DMS153 treated with DMSO at 0.1 percent for 48 hours (cell line): ENCODE data around the gene RNU11.
"Not testable (repeated sequence)": the region's sequence is repeated elsewhere in the genome, so short reads cannot be mapped to it uniquely, and the experiment has no call there.

Experiments
- DNase-seq: peaks from one replicate; lab custom pipeline; 2025; ENCODE audit not compliant: unreplicated experiment; lab: John Stamatoyannopoulos, UW

RNU11 gene

DNA sequence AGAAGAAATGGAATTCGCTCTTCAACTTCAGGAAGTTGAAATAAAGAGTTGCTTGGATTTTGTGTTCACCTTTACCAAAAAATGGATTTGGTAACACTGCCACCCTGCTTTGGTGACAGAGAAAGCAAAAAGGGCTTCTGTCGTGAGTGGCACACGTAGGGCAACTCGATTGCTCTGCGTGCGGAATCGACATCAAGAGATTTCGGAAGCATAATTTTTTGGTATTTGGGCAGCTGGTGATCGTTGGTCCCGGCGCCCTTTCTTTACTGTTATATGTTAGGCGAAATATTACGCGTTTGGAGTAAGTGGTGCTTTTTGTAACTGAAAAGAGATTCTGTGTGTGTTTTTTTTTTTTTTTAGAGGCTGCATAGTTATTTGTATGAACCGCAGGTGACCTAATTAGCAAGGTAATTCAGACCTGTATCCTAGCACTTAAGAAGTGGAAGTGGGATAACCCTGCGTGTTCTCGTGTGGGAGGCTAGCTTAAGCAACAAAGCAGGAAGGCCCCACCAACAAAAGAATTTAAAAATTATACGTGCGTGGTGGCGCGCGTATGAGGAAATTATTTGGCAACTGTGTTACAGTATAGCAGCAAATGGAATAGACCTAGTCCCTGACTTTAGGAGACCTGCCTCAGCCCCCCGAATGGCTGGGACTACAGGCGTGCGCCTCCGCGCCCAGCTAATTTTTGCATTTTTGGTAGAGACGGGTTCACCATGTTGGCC is at the start of gene RNU11:
RNU11 (plus strand) TSS at position 127 of the 725 bp plus-strand sequence.
- peak; percentile 100 for DNase-seq

DNA sequence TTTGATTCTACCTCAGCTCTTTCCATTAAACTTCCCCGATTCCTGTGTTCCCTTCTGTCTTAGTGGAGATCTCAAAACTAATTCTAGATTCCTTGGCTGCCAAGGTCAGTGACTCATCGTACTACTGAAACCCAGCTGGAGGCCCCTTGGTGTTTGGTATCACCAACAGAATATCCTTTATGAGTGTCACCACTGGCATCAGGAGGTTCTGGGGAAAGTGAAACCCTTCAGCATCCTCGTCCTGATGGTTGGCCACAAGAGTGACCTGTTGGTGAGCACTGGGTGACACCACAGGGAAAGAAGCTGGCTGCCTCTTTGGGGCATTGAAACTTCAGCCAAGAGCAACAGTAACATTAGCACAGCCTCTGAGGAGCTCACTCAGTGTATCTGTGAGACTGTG is 46.7 kb upstream of the RNU11 start:
- no peak for DNase-seq

DNA sequence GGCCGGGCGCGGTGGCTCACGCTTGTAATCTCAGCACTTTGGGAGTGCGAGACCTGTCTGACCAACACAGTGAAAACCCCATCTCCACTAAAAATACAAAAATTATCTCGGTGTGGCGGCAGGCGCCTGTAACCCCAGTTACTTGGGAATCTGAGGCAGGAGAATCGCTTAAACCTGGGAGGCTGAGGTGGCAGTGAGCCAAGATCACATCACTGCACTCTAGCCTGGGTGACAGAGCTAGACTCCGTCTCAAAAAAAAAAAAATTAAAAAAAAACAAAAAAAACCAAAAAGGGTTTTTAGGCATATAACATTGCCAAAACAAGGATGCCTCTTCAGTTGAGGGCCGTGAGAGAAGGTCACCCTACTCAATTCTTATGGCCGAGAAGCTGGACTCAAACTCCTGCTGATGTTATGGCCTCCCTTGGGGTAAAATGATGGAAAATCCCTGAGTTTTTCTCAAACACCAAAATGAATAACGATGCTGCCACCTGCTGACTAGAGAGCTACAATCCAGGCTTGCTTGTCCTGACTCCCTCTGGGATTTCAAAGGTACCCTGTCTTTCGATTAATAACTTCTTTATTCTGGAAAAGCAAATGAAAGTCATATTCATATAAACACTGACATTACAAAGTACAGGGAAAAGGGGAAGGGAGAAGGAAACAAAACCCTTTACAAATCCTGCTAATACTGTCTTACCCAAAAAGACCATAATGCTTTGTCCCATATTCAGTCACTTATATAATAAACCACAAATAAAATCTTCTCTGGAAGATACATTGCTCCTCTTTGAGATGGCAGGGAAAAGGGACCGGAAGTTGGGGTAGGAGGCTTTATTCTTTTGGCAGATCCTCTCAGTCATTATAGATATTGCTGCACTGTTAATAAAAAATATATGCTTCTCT is 45.6 kb upstream of the RNU11 start:
- DNase-seq: peak; percentile 40

DNA sequence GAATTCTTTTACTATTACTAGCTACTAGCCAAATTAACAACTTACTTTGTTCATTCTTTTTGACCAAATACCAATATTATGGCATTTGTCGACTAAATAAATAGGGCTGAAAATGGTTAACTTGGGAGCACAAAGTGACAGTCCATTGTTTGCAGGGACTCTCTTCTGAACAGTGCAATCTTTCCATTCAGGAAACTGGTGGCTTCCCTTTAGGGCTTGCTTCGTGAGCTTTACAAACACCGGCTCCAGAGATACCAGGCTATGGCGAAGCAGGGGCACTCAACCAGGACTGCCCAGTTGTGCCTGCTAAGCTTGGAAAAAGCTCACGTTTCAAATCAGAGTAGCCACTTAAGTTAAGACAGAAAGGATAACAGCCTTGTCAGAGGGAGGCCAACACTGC is 44.0 kb upstream of the RNU11 start:
- DNase-seq: no peak

DNA sequence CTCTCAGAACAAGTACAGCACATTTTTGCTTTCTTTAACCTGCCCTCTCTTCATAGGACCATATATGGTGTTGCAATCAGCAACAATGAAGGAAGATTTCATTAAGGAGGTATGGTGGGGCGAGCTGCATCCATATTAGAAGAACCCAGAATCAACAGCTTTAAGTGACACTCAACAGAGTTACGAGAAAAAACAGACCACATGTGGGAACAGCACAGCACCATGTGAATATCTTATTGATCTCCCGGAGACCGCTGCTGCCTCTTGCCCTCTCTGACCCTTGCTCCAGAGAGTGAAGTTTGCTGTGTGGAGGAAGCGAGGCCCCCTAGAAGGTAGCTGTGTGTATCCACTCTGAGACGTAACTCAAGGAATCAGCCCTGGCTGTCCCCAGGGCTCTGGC is 43.4 kb upstream of the RNU11 start:
- no peak for DNase-seq

DNA sequence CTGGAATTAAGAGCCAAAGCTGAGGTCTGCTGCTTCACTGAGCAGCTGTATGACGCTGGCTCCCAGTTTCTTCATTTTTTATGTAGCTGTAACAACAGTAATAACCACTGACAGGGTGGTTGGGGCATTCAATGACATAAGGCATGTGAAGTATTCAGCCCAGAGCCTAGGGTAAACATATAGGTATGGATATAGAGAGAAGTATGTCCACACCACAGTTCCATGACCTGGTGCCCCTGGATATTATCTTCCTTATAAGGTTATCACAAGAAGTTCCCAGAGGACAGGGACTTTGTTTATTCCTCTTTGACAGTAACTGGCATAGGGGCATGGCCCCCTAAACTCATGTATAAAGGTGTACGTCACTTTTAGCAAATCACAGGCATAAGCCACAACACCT is 41.6 kb upstream of the RNU11 start:
- DNase-seq: no peak

DNA sequence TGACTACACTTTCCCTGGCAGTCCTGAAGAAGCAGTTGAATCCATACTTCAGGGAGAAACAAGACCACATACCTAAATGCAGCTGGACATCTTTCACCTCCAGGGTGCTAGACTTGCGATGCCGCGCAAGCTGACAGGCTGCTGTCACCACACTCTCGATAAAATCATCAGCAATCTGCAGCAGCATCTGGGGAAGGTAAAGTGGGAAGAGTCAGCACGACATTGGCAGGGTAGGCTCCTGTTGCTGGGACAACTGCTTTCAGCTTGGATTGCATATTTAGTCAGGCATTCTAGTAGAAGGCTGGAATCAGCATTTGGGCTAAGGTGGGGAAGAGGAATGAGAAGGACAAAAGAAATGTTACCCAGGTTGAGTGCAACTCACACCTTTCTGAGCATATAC is 35.2 kb upstream of the RNU11 start:
- DNase-seq: no peak

DNA sequence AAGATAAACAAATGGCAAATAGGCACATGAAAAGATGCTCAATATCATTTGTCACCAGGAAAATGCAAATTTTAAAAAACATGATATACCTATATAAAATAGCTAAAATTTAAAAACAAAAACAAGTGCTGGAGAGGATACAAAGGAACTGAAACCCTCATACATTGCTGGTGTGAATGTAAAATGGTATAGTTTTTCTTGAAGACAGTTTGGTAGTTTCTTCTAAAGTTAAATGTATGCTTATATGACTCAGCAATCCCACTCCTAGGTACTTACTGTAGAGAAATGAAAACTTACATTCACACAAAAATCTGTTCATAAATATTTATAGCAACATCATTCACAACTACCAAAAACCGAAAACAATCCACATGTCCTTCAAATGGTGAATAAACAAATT is 16.7 kb upstream of the RNU11 start:
- no peak for DNase-seq

DNA sequence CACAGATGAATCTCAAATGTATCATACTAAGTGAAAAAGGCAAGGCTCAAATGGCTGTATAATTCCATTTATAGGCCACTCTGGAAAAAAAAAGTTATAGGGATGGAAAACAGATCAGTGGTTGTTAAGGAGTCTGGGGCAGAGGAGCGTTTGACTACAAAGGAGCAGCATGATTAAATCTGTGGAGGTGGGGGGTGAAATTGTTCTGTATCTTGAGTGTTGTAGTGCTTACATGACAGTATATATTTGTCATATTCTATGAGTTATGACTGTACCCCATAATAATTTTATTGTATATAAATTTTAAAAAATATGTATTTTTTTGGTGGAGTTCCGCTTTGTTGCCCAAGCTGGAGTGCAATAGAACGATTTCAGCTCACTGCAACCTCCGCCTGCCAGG is 15.8 kb upstream of the RNU11 start:
- DNase-seq: no peak

DNA sequence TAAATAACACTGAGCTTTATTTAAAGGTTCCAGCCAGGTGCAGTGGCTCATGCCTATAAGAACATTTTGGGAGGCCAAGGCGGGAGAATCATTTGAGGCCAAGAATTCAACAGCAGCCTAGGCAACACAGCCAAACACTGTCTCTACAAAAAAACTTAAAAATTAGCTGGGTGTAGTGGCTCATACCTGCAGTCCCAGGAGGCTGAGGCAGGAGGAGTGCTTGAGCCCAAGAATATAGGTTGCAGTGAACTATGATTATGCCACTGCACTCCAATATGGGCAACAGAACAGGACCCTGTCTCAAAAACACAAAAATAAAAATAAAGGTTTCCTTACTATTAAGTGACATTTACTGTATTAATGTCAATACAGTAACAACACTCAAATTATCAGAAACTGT is 7.6 kb upstream of the RNU11 start:
- DNase-seq: no peak

DNA sequence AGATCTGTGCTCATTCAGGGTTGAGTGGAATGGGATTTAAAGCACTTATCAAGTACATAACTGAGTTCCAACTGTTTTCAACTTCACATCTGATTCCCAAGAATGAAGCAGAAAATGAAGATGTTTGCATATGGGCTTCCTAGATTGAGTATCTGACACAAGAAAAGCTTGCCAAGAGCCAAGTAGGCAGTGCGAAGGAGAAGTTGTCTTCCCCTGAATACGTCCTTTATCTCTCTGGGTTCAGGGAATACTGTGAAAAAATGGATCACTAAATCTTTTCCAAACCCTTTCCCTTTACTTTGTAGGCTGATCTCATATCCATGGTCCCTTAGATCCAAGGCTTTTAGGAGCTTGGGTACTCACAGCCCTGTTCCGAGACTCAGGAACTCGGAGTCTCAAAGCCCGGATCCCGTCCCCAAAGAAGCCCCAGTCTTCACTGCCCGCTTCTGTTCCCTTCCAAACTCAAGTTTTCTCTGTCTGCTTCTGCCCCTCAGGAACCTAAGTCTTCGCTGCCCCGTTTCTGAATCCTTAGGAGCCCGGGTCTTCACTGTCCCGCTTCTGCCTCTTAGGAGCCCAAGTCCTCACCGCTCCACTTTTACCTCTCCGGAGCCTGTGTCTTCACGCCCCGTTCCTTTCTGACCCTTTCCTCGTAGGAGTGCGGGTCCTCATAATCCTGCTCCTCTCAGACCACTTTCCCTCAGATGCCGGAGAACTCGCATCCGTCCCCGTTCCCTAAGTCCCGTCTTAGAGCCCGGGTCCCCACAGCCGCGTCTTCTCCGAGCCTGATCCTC is 6.1 kb upstream of the RNU11 start:
- DNase-seq: no peak

DNA sequence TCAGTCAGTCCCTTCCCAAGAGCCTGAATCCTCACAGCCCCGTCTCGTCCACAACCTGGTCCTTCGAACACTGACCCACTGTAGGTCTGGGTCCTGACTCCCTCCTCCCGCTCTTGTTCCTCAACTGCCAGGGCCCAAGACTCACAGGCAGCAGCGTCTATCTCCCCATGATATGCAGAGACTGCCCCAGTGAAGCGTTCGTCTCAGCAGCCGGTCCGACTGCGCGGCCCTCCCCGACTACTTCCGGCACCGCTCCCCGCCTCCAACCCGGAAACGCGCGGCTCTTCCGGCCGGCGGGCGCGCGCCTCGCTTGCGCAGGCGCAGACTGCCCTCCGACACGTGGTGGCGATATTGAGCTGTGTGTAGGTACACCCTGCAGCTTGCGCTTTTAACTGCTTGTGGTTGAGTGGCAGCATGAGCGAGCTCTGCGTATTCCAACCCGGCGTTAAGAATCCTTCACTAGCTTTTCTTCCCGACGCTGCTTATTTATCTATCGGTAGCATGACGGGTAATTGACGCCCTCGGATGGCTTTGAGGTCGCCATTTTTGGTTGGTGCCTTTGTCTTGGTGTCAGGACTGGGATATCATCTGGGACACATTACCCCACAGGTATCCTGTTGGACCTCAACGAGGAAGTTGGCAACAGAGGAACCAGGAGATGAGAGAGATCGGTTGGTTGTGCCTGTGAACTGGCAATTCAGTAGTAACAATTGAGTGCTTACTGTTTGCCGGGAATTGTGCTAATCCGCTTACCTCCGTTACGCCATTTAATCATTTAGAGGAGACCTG is 5.4 kb upstream of the RNU11 start, which contains the start of gene TAF12:
TAF12 (minus strand) TSS at position 221 of the 789 bp plus-strand sequence. CDS start 20,986 bp downstream, outside the sequence.
- DNase-seq: peak; percentile 100

DNA sequence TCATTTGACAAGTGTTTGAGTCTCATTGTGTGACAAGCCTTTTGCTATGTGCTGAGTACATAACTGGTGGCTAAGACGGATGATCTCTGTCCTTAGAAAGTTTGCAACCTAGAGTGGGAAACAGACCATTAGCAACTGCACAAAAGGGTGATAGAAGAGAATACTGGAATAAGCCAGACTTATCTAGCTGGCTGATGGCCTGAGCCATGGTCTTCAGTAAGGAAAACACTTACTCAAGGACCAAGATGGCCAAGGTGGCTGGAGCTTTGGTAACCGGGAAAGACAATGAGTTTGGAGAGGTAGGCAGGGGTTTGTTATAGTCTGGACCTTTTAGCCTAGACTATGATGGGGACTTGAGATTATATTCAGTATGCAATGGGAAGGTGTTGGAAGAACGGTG is 3.9 kb upstream of the RNU11 start:
- DNase-seq: no peak

DNA sequence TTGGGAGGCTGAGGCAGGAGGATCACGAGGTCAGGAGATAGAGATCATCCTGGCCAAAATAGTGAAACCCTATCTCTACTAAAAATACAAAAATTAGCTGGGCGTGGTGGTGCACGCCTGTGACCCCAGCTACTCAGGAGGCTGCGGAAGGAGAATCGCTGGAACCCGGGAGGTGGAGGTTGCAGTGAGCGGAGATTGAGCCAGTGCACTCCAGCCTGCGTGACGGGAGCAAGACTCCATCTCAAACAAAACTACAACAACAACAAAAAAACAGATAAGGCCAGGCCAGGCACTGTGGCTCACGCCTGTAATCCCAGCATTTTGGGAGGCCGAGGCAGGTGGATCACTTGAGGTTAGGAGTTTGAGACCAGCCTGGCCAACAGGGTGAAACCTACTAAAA is 3.0 kb upstream of the RNU11 start:
- not testable (repeated sequence) for DNase-seq

DNA sequence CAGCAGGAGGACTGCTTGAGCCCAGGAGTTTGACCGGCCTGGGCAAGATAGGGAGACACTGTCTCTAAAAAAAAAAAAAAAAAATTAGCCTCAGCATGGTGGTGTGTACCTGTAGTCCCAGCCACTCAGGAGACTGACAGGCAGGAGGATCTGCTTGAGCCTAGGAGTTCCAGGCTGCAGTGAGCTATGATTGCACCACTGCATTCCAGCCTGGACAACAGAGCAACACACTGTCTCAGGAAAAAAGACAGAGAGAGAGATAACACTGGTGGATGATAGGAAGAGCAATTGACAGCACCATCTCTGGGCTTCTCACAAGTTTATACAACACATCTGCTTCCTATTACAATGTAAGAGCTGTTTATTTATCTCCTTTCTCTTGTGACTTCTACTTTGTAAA is 2.4 kb upstream of the RNU11 start:
- DNase-seq: no peak

DNA sequence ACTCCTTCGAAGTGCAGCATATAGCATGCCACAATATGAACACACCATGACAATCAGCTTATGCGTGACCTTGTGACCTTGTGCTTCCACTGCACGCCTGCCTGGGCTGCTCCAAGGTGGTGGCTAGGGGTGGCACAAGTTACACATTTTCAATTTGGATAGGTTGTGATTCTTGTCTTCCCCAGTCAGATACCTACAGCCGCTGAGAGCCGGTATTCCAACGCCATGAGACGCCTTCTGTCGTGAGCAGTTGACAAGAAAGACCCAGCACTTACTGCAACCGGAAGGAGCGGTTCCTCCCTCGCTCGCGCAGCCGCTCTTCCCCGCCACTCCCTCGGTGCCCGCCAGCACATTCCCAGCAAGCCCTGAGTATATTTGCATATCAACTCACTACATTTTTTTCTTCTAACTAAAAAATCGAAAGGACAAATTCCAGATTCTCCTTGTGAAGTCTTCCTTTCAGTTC is 359 bp upstream of the RNU11 start:
- peak; percentile 100 for DNase-seq

DNA sequence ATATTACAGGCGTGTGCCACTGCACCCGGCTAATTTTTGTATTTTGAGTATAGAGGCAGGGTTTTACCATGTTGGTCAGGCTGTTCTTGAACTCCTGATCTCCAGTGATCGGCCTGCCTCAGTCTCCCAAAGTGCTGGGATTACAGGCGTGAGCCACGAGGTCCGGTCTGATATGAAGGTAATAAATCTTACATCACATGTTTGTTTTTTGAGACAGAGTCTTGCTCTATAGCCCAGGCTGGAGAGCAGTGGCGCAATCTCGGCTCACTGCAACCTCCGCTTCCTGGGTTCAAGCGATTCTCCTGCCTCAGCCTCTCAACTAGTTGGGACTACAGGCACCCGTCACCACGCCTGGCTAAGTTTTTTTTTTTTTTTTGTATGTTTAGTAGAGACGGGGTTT is 4.7 kb downstream of the RNU11 start:
- not testable (repeated sequence) for DNase-seq

DNA sequence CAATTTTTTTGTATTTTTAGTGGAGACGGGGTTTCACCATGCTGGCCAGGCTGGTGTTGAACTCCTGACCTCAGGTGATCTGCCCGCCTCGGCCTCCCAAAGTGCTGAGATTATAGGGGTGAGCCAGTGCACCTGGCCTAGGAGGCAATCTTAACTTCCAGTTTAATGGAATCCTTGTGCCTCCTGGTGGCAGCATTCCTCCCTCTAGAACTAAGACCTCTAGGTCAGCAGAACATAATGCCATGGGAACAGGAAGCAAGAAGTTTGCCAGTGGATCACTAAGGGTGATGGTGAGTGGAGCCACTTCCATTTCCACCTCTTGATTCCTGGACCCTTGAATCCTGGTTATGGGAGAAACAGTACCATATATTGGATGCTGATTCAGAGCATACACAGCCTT is 5.5 kb downstream of the RNU11 start:
- not testable (repeated sequence) for DNase-seq

DNA sequence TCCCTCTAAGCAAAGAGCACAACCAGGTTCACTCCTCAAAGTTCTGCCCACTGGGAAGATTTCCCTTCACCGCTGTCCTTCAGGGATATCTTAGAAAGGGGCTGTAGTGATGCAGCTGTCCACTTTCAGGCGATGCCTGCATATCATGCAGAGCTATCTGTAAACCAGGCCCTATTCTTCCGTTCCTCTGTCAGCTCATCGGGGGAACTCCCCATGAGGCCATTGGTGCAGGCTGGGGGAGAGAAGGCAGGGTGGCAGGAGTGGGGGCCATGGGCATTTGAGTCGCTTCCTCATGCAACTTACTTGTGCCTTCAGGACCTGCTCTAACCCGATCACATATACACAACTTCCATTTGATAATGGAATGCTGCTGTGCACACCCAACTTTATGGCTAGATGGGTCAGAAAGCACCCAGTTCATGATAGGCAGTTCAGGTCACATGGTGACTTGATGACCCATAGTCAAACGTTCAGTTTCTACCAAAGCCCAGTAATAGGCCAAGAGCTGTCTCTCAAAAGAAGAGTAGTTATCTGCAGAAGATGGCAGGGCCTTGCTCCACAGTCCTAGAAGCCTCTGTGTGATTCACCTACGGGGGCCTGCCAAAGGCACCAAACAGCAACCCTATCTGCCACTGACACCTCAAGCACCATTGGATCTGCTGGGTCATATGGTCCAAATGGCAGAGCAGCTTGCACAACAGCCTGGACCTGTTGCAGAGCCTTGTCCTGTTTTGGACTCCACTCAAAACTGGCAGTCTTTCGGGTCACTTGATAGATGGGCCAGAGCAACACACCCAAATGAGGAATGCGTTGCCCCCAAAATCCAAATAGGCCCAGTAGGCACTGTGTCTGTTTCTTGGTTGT is 7.3 kb downstream of the RNU11 start:
- not testable (repeated sequence) for DNase-seq

DNA sequence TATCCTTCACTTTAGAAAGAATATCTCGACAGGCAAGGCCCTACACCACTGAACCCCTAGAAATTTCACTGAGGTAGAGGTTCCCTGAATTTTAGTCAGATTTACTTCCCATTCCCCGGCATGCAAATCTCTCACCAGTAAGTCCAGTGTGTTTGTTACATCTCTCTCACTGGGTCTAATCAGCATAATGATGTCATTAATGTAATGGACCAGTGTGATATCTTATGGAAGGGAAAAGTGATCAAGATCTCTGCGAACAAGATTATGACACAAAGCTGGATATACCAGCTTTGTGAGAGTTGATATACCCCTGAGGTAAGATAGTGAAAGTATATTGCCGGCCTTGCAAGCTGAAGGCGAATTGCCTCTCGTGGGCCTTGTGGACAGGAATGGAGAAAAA is 7.9 kb downstream of the RNU11 start:
- no peak for DNase-seq
